ENCODE measurements around the gene GMDS.
A peak's percentile ranks its signal among the peaks of the same experiment; 100 is the strongest.

Gene GMDS

GRCh38 chr6:1607516-1608221, 637.7 kb downstream of the GMDS start:
- DNase-seq, result no peak

GRCh38 chr6:1606780-1607515, 638.5 kb downstream of the GMDS start:
- DNase-seq, result no peak

- no peak for DNase-seq
These were observed 639.3 kb downstream of the GMDS start for GRCh38 chr6:1605893-1606779.

- DNase-seq, result no peak
These were observed 640.2 kb downstream of the GMDS start for GRCh38 chr6:1605004-1605892.

- DNase-seq, result peak in 1 of 2 experiments; percentile 76
These were observed 641.0 kb downstream of the GMDS start for GRCh38 chr6:1604158-1605003.

- DNase-seq, result no peak
These were observed 641.7 kb downstream of the GMDS start for GRCh38 chr6:1603708-1604107.

GRCh38 chr6:1602049-1602713, 643.2 kb downstream of the GMDS start:
- DNase-seq, result no peak

GRCh38 chr6:1601158-1602048, 644.0 kb downstream of the GMDS start:
- DNase-seq, result no peak

GRCh38 chr6:1600764-1601157, 644.6 kb downstream of the GMDS start:
- DNase-seq, result no peak

GRCh38 chr6:1600063-1600763, 645.2 kb downstream of the GMDS start:
- DNase-seq, result no peak

GRCh38 chr6:1599469-1599868, 645.9 kb downstream of the GMDS start:
- no peak for DNase-seq

GRCh38 chr6:1598886-1599285, 646.5 kb downstream of the GMDS start:
- DNase-seq, result no peak

GRCh38 chr6:1598433-1598832, 647.0 kb downstream of the GMDS start:
- no peak for DNase-seq

GRCh38 chr6:1597924-1598323, 647.5 kb downstream of the GMDS start:
- DNase-seq, result no peak

- no peak for DNase-seq
These were observed 648.2 kb downstream of the GMDS start for GRCh38 chr6:1597121-1597744.

- peak in 1 of 2 experiments; percentile 56 for DNase-seq
These were observed 649.1 kb downstream of the GMDS start for GRCh38 chr6:1596088-1596852.

GRCh38 chr6:1595271-1596087, 649.9 kb downstream of the GMDS start:
- DNase-seq, result no peak

Measured in NCI-H446 (cell line).